Measurements from ENCODE around the gene MYO18B.

GRCh38 chr22:25823276-25823675 is 81.3 kb downstream of the MYO18B start:
- TF ChIP-seq, protein P1, sequence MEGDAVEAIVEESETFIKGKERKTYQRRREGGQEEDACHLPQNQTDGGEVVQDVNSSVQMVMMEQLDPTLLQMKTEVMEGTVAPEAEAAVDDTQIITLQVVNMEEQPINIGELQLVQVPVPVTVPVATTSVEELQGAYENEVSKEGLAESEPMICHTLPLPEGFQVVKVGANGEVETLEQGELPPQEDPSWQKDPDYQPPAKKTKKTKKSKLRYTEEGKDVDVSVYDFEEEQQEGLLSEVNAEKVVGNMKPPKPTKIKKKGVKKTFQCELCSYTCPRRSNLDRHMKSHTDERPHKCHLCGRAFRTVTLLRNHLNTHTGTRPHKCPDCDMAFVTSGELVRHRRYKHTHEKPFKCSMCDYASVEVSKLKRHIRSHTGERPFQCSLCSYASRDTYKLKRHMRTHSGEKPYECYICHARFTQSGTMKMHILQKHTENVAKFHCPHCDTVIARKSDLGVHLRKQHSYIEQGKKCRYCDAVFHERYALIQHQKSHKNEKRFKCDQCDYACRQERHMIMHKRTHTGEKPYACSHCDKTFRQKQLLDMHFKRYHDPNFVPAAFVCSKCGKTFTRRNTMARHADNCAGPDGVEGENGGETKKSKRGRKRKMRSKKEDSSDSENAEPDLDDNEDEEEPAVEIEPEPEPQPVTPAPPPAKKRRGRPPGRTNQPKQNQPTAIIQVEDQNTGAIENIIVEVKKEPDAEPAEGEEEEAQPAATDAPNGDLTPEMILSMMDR (conservative IDR thresholded peaks at IDR 0.05 in 1 of 2, IDR thresholded peaks at IDR 0.05 in 1 of 2; ENCODE audit: extremely low read depth in 1 of 2, insufficient read depth in 1 of 2, low read depth in 1 of 2, low read length in 2 of 2), result no peak
- no peak for TF ChIP-seq EZH2 (IDR thresholded peaks at IDR 0.05; ENCODE audit: borderline replicate concordance, low read length)

All from mammary epithelial cell (primary cell).